ENCODE measurements around the gene ZNF750.

Gene ZNF750

GRCh38 chr17:82779541-82779940 lies 60.3 kb downstream of the ZNF750 start:
- FAIRE-seq = no peak

More at GRCh38 chr17:82779541-82779940, 60.3 kb downstream of the ZNF750 start:
- DNase-seq (ENCODE audit: insufficient read length, low spot score) = no peak
